ENCODE results near the gene SH2D4B. TPM values are rescaled to one million over a fixed set of nuclear protein-coding genes. Genes with fewer than 3 reads are reported as not detected.

Gene SH2D4B
- total RNA-seq, 1 donor from 2014 or later: not detected

- no peak for TF ChIP-seq CTCF (conservative IDR thresholded peaks at IDR 0.05; ENCODE audit: low read depth, low read length)
- DNase-seq (ENCODE audit: low read depth): no peak
- H3K4me3 ChIP-seq (ENCODE audit: low read depth, low read length): no peak overlapping the region
Observed at GRCh38 chr10:80660266-80660665, 122.6 kb downstream of the SH2D4B start.

- no peak for DNase-seq (ENCODE audit: low read depth)
- H3K4me3 ChIP-seq (ENCODE audit: low read depth, low read length): no peak overlapping the region
- TF ChIP-seq CTCF (conservative IDR thresholded peaks at IDR 0.05; ENCODE audit: low read depth, low read length): no peak
Observed at GRCh38 chr10:80660736-80661135, 123.0 kb downstream of the SH2D4B start.

GRCh38 chr10:80661526-80661925 lies 123.8 kb downstream of the SH2D4B start:
- TF ChIP-seq CTCF (conservative IDR thresholded peaks at IDR 0.05; ENCODE audit: low read depth, low read length): no peak
- DNase-seq (ENCODE audit: low read depth): no peak
- H3K4me3 ChIP-seq (ENCODE audit: low read depth, low read length): no peak overlapping the region

- H3K4me3 ChIP-seq (ENCODE audit: low read depth, low read length): peak overlapping the region; percentile 44
- peak; percentile 29 for DNase-seq (ENCODE audit: low read depth)
- TF ChIP-seq CTCF (conservative IDR thresholded peaks at IDR 0.05; ENCODE audit: low read depth, low read length): peak; percentile 93
Observed at GRCh38 chr10:80662429-80663261, 124.9 kb downstream of the SH2D4B start.

- DNase-seq (ENCODE audit: low read depth): peak; percentile 25
- TF ChIP-seq CTCF (conservative IDR thresholded peaks at IDR 0.05; ENCODE audit: low read depth, low read length): peak; percentile 99
- no peak overlapping the region for H3K4me3 ChIP-seq (ENCODE audit: low read depth, low read length)
Observed at GRCh38 chr10:80664071-80664680, 126.5 kb downstream of the SH2D4B start.

- no peak for DNase-seq (ENCODE audit: low read depth)
- TF ChIP-seq CTCF (conservative IDR thresholded peaks at IDR 0.05; ENCODE audit: low read depth, low read length): no peak
- no peak overlapping the region for H3K4me3 ChIP-seq (ENCODE audit: low read depth, low read length)
Observed at GRCh38 chr10:80669485-80669884, 131.8 kb downstream of the SH2D4B start.

All from epithelial cell of proximal tubule (primary cell).